Measurements from ENCODE around the gene BHLHA15.

Gene BHLHA15

GRCh38 chr7:98222533-98223195 lies 11.4 kb downstream of the BHLHA15 start:
- TF ChIP-seq GATA2 (IDR thresholded peaks at IDR 0.05; ENCODE audit: low read depth, low read length) (no peak), GATA3 (IDR thresholded peaks at IDR 0.05; ENCODE audit: low read depth, low read length) (no peak)

- TF ChIP-seq GATA2 (IDR thresholded peaks at IDR 0.05; ENCODE audit: low read depth, low read length) (no peak), GATA3 (IDR thresholded peaks at IDR 0.05; ENCODE audit: low read depth, low read length) (no peak)
Observed at GRCh38 chr7:98223351-98223897, 12.2 kb downstream of the BHLHA15 start.

GRCh38 chr7:98223898-98224700 lies 12.9 kb downstream of the BHLHA15 start:
- TF ChIP-seq GATA3 (IDR thresholded peaks at IDR 0.05; ENCODE audit: low read depth, low read length), result no peak
- no peak for TF ChIP-seq GATA2 (IDR thresholded peaks at IDR 0.05; ENCODE audit: low read depth, low read length)

GRCh38 chr7:98224701-98225181 lies 13.5 kb downstream of the BHLHA15 start:
- TF ChIP-seq GATA3 (IDR thresholded peaks at IDR 0.05; ENCODE audit: low read depth, low read length) (no peak), GATA2 (IDR thresholded peaks at IDR 0.05; ENCODE audit: low read depth, low read length) (no peak)

GRCh38 chr7:98225913-98226614 lies 14.8 kb downstream of the BHLHA15 start:
- TF ChIP-seq GATA2 (IDR thresholded peaks at IDR 0.05; ENCODE audit: low read depth, low read length), result no peak

GRCh38 chr7:98227939-98228338 lies 16.7 kb downstream of the BHLHA15 start:
- TF ChIP-seq GATA2 (IDR thresholded peaks at IDR 0.05; ENCODE audit: low read depth, low read length) (no peak), GATA3 (IDR thresholded peaks at IDR 0.05; ENCODE audit: low read depth, low read length) (no peak)

- TF ChIP-seq GATA3 (IDR thresholded peaks at IDR 0.05; ENCODE audit: low read depth, low read length), result no peak
- no peak for TF ChIP-seq GATA2 (IDR thresholded peaks at IDR 0.05; ENCODE audit: low read depth, low read length)
Observed at GRCh38 chr7:98228801-98229200, 17.6 kb downstream of the BHLHA15 start.

GRCh38 chr7:98229441-98229840 lies 18.2 kb downstream of the BHLHA15 start:
- TF ChIP-seq GATA3 (IDR thresholded peaks at IDR 0.05; ENCODE audit: low read depth, low read length) (no peak), GATA2 (IDR thresholded peaks at IDR 0.05; ENCODE audit: low read depth, low read length) (no peak)

- no peak for TF ChIP-seq GATA2 (IDR thresholded peaks at IDR 0.05; ENCODE audit: low read depth, low read length)
- no peak for TF ChIP-seq GATA3 (IDR thresholded peaks at IDR 0.05; ENCODE audit: low read depth, low read length)
Observed at GRCh38 chr7:98229991-98230745, 18.9 kb downstream of the BHLHA15 start.

GRCh38 chr7:98230746-98231471 lies 19.7 kb downstream of the BHLHA15 start:
- TF ChIP-seq GATA2 (IDR thresholded peaks at IDR 0.05; ENCODE audit: low read depth, low read length) (no peak), GATA3 (IDR thresholded peaks at IDR 0.05; ENCODE audit: low read depth, low read length) (no peak)

GRCh38 chr7:98231493-98232262 lies 20.4 kb downstream of the BHLHA15 start:
- TF ChIP-seq GATA2 (IDR thresholded peaks at IDR 0.05; ENCODE audit: low read depth, low read length) (no peak), GATA3 (IDR thresholded peaks at IDR 0.05; ENCODE audit: low read depth, low read length) (no peak)

- TF ChIP-seq GATA2 (IDR thresholded peaks at IDR 0.05; ENCODE audit: low read depth, low read length), result no peak
- no peak for TF ChIP-seq GATA3 (IDR thresholded peaks at IDR 0.05; ENCODE audit: low read depth, low read length)
Observed at GRCh38 chr7:98232263-98232585, 21.0 kb downstream of the BHLHA15 start.
